CD4-positive, alpha-beta T cell (primary cell): ENCODE results near the gene SNCAIP. TPM values are rescaled to one million over a fixed set of nuclear protein-coding genes. Genes with fewer than 3 reads are reported as not detected.

Source experiments
- ATAC-seq: fragments of 200-7000 bp; cut with Tn5 transposase; one replicate; pipeline ENCODE4 v1.10.0; 2022; ENCODE audit warnings: mild to moderate bottlenecking; ENCODE audit not compliant: poor library complexity
- CTCF ChIA-PET: fragments of 350-600 bp; sonication (Branson Sonifier 250); formaldehyde crosslinking; loops from one replicate; lab custom pipeline; 2021; ENCODE audit warnings: antibody characterized with exemption, inconsistent platforms; lab: Charles Lee
- POLR2A ChIA-PET: fragments of 350-600 bp; sonication (Branson Sonifier 250); formaldehyde crosslinking; loops from one replicate; lab custom pipeline; 2021; ENCODE audit warnings: antibody characterized with exemption, inconsistent platforms; lab: Charles Lee
- DNase-seq, 14 experiments: peaks; one replicate each; pipeline ENCODE4 v3.0.0-alpha.2; 2013 to 2020; ENCODE audit warnings: mixed read lengths in 2 of 14
- H3K27ac ChIP-seq, 2 donors: one replicate each; pipeline versions ENCODE4 v1.5.1 to v1.7.0; 2013; ENCODE audit warnings: low read length in 2 of 2, low read depth in 1 of 2, mild to moderate bottlenecking in 1 of 2
- H3K27me3 ChIP-seq, 2 experiments: 1 replicate in 1 of 2; 2 replicates in 1 of 2; pipeline versions ENCODE4 v1.6.1 to v1.7.0; 2013; ENCODE audit warnings: low read length in 2 of 2, control low read depth in 1 of 2, mild to moderate bottlenecking in 1 of 2, moderate library complexity in 1 of 2; ENCODE audit not compliant: insufficient read depth in 2 of 2, control insufficient read depth in 1 of 2
- H3K36me3 ChIP-seq: one replicate; pipeline ENCODE4 v1.6.1; 2013; ENCODE audit warnings: low read length, control low read depth; ENCODE audit not compliant: insufficient read depth
- H3K4me1 ChIP-seq: one replicate; pipeline ENCODE4 v1.6.1; 2013; ENCODE audit warnings: low read length, control low read depth; ENCODE audit not compliant: insufficient read depth
- H3K4me3 ChIP-seq: one replicate; pipeline ENCODE4 v1.5.1; 2013; ENCODE audit warnings: mild to moderate bottlenecking, low read length, moderate library complexity
- H3K9me3 ChIP-seq, 2 experiments: 1 replicate in 1 of 2; 2 replicates in 1 of 2; pipeline versions ENCODE4 v1.6.1 to v1.7.0; 2013; ENCODE audit warnings: low read length in 2 of 2, mild to moderate bottlenecking in 2 of 2, control low read depth in 1 of 2, moderate library complexity in 1 of 2; ENCODE audit not compliant: control insufficient read depth in 1 of 2, insufficient read depth in 1 of 2
- H3K27ac Mint-ChIP-seq: one replicate; pipeline ENCODE4 v1.8.0; 2020; ENCODE audit warnings: mixed read lengths
- H3K27me3 Mint-ChIP-seq: one replicate; pipeline ENCODE4 v1.8.0; 2021; ENCODE audit warnings: mixed read lengths
- H3K36me3 Mint-ChIP-seq: one replicate; pipeline ENCODE4 v1.8.0; 2021; ENCODE audit warnings: low read depth, mixed read lengths
- H3K4me1 Mint-ChIP-seq: one replicate; pipeline ENCODE4 v1.8.0; 2021; ENCODE audit warnings: low read depth, mixed read lengths
- H3K4me3 Mint-ChIP-seq: one replicate; pipeline ENCODE4 v1.8.0; 2020; ENCODE audit warnings: mild to moderate bottlenecking, mixed read lengths
- H3K9me3 Mint-ChIP-seq: one replicate; pipeline ENCODE4 v1.8.0; 2020; ENCODE audit warnings: mixed read lengths
- CTCF ChIP-seq: fragments of 200-600 bp; IDR thresholded peaks from one replicate; pipeline ENCODE4 v1.8.0; 2022; ENCODE audit warnings: antibody characterized with exemption, mild to moderate bottlenecking
- intact Hi-C, 2 experiments: fragments of 100-400 bp; cut with DNase I in 1 of 2; cut with micrococcal nuclease in 1 of 2; formaldehyde crosslinking; loops; one replicate each; pipeline versions ENCODE4 v1.15.1 to v1.9.0; 2023 to 2025; cut with DNase I, micrococcal nuclease
- total RNA-seq, 174 experiments: library from RNA in 2 of 174; stranded (reverse) in 2 of 174; gene quantifications; one replicate each; pipeline ENCODE4 v1.2.3 and lab custom pipeline; 2021 to 2026

The SNCAIP gene
- total RNA-seq, 2 experiments from 2014 or later = not detected

GRCh38 chr5:122434205-122434970, 122.4 kb downstream of the SNCAIP start:
- H3K4me1 ChIP-seq = no peaks in the 10 kb centered on the region
- H3K4me3 ChIP-seq = no peak overlapping the region
- Mint-ChIP-seq H3K4me3 (no peak overlapping the region), H3K27ac (no peak overlapping the region), H3K27me3 (no peaks in the 10 kb centered on the region), H3K9me3 (no peaks in the 10 kb centered on the region), H3K4me1 (no peaks in the 10 kb centered on the region), H3K36me3 (no peaks in the 10 kb centered on the region)
- no peaks in the 10 kb centered on the region for H3K36me3 ChIP-seq
- H3K27ac ChIP-seq = no peak overlapping the region
- intact Hi-C loops = no loop called here
- no peak for TF ChIP-seq CTCF
- CTCF ChIA-PET = no interaction called here
- DNase-seq (no peak), ATAC-seq (no peak)
- no peaks in the 10 kb centered on the region for H3K9me3 ChIP-seq
- POLR2A ChIA-PET = no interaction called here
- no peaks in the 10 kb centered on the region for H3K27me3 ChIP-seq

- no peak for DNase-seq
- no peak overlapping the region for H3K4me3 Mint-ChIP-seq
Measured at GRCh38 chr5:122435234-122435633, 123.2 kb downstream of the SNCAIP start.

GRCh38 chr5:122435761-122436160, 123.7 kb downstream of the SNCAIP start:
- H3K36me3 Mint-ChIP-seq = no peaks in the 10 kb centered on the region
- Histone ChIP-seq H3K36me3 (no peaks in the 10 kb centered on the region), H3K27me3 (no peaks in the 10 kb centered on the region), H3K4me3 (no peak overlapping the region), H3K9me3 (no peaks in the 10 kb centered on the region), H3K27ac (no peak overlapping the region), H3K4me1 (no peaks in the 10 kb centered on the region)
- H3K4me3 Mint-ChIP-seq = no peak overlapping the region
- CTCF ChIA-PET = no interaction called here
- intact Hi-C loops = no loop called here
- POLR2A ChIA-PET = no interaction called here
- no peaks in the 10 kb centered on the region for H3K27me3 Mint-ChIP-seq
- ATAC-seq (no peak), DNase-seq (no peak)
- no peak overlapping the region for H3K27ac Mint-ChIP-seq
- no peak for TF ChIP-seq CTCF
- H3K4me1 Mint-ChIP-seq = no peaks in the 10 kb centered on the region
- H3K9me3 Mint-ChIP-seq = no peaks in the 10 kb centered on the region

More at GRCh38 chr5:122435234-122435633, 123.2 kb downstream of the SNCAIP start:
- H3K27ac Mint-ChIP-seq = no peak overlapping the region
- intact Hi-C loops = no loop called here
- ChIA-PET POLR2A (no interaction called here), CTCF (no interaction called here)
- Histone ChIP-seq H3K27me3 (no peaks in the 10 kb centered on the region), H3K4me1 (no peaks in the 10 kb centered on the region), H3K27ac (no peak overlapping the region), H3K36me3 (no peaks in the 10 kb centered on the region), H3K9me3 (no peaks in the 10 kb centered on the region), H3K4me3 (no peak overlapping the region)
- no peaks in the 10 kb centered on the region for H3K9me3 Mint-ChIP-seq
- no peaks in the 10 kb centered on the region for H3K36me3 Mint-ChIP-seq
- no peaks in the 10 kb centered on the region for H3K27me3 Mint-ChIP-seq
- no peak for ATAC-seq
- TF ChIP-seq CTCF = no peak
- H3K4me1 Mint-ChIP-seq = no peaks in the 10 kb centered on the region
